Spleen (tissue), 11 donors: ENCODE data around the gene BCL2. TPM values are rescaled to one million over a fixed set of nuclear protein-coding genes. Genes with fewer than 3 reads are reported as not detected.

Experiments used
- DNase-seq: peaks from one replicate; pipeline ENCODE4 v3.0.0-alpha.2; 2020
- H3K27ac ChIP-seq, 8 donors: fragments of 200-600 bp; sonication (generic) in 7 of 8; 1 replicate in 4 of 8; 2 replicates in 4 of 8; pipeline versions ENCODE4 v1.5.0 to v1.8.0; 2016 to 2021; ENCODE audit warnings: inconsistent platforms in 4 of 8, mild to moderate bottlenecking in 4 of 8, moderate library complexity in 1 of 8
- H3K27me3 ChIP-seq, 7 donors: fragments of 200-600 bp; sonication (generic) in 6 of 7; replicated peaks in 1 of 7; 1 replicate in 4 of 7; 2 replicates in 3 of 7; pipeline versions ENCODE4 v1.5.0 to v1.8.0; 2016 to 2021; ENCODE audit warnings: inconsistent platforms in 3 of 7, mild to moderate bottlenecking in 1 of 7
- H3K36me3 ChIP-seq, 6 donors: fragments of 200-600 bp; sonication (generic) in 5 of 6; 1 replicate in 4 of 6; 2 replicates in 2 of 6; pipeline versions ENCODE4 v1.5.0 to v1.8.0; 2016 to 2021; ENCODE audit warnings: inconsistent platforms in 2 of 6
- H3K4me1 ChIP-seq, 6 donors: fragments of 200-600 bp; sonication (generic) in 5 of 6; 1 replicate in 3 of 6; 2 replicates in 3 of 6; pipeline versions ENCODE4 v1.5.0 to v1.8.0; 2016 to 2021; ENCODE audit warnings: inconsistent platforms in 3 of 6
- H3K4me3 ChIP-seq, 8 donors: fragments of 200-600 bp; sonication (generic) in 7 of 8; 1 replicate in 4 of 8; 2 replicates in 4 of 8; pipeline versions ENCODE4 v1.5.0 to v1.8.0; 2016 to 2021; ENCODE audit warnings: inconsistent platforms in 4 of 8, mild to moderate bottlenecking in 4 of 8, moderate library complexity in 2 of 8
- H3K9me3 ChIP-seq, 8 donors: fragments of 200-600 bp; sonication (generic) in 7 of 8; 1 replicate in 4 of 8; 2 replicates in 4 of 8; pipeline versions ENCODE4 v1.5.0 to v1.8.0; 2016 to 2021; ENCODE audit warnings: inconsistent platforms in 4 of 8
- POLR2A ChIP-seq, 3 donors: fragments of 450-650 bp; IDR thresholded peaks; one replicate each; pipeline ENCODE4 v1.5.1; 2017; ENCODE audit warnings: antibody characterized with exemption in 3 of 3, mild to moderate bottlenecking in 1 of 3
- POLR2AphosphoS5 ChIP-seq, 3 donors: sonication (generic); formaldehyde crosslinking; IDR thresholded peaks; one replicate each; pipeline ENCODE4 v1.5.1; 2017; ENCODE audit warnings: antibody characterized with exemption in 3 of 3
- WGBS, 5 donors: extraction: QIAGEN DNeasy Blood & Tissue Kit in 3 of 5; methylation state at CpG; one replicate each; pipeline versions ENCODE4 v1.1.5 to v1.1.7; 2013 to 2018; 5-methylcytosine and 5-hydroxymethylcytosine counted together
- intact Hi-C: fragments of 100-400 bp; cut with DNase I; formaldehyde crosslinking; loops from one replicate; pipeline ENCODE4 v1.15.0; 2023; ENCODE audit warnings: low total_unique reads
- polyA plus RNA-seq, 3 donors: library from polyadenylated mRNA; stranded (reverse); fragments of 200-250 nt; gene quantifications; one replicate each; pipeline ENCODE4 v1.2.1, GENCODE V29; 2013
- total RNA-seq, 7 donors: library from RNA; depleted of rRNA in 3 of 7; stranded (reverse); fragments of >200 nt in 3 of 7; fragmentation: NEBNext Ultra II Directional in 4 of 7; extraction: Animal tissue kit (Norgen Biotek cat#: 25700) in 4 of 7; gene quantifications; one replicate each; pipeline versions ENCODE4 v1.1.0 to v1.2.1, GENCODE V29; 2016 to 2021
- TF ChIP-seq, protein P1 (sequence below), 11 experiments: fragments of 200-600 bp in 7 of 11; fragments of 450-650 bp in 4 of 11; sonication (generic) in 4 of 11; IDR thresholded peaks in 8 of 11; conservative IDR thresholded peaks in 3 of 11; 1 replicate in 7 of 11; 2 replicates in 4 of 11; pipeline versions ENCODE4 v1.4.0 to v1.8.0; 2016 to 2021; ENCODE audit warnings: antibody characterized with exemption in 11 of 11, inconsistent platforms in 4 of 11, mild to moderate bottlenecking in 1 of 11
- donor health status: healthy with polysubstance abuse.
- donor health status: DM: no; HTN: no; CAD: no; lungs with moderate emphysema.
- donor health status: DM: no; HTN: no; CAD: no.
- donor health status: Bipolar disorder and iron deficiency.
- donor health status: healthy.
- donor health status: DM: no; HTN: no; CAD: no.
- donor health status: DM: yes; HTN: yes; CAD: no.

Gene BCL2
- total and polyA plus RNA-seq, 10 donors = 9.6 to 112 (median 69.1) TPM

DNA sequence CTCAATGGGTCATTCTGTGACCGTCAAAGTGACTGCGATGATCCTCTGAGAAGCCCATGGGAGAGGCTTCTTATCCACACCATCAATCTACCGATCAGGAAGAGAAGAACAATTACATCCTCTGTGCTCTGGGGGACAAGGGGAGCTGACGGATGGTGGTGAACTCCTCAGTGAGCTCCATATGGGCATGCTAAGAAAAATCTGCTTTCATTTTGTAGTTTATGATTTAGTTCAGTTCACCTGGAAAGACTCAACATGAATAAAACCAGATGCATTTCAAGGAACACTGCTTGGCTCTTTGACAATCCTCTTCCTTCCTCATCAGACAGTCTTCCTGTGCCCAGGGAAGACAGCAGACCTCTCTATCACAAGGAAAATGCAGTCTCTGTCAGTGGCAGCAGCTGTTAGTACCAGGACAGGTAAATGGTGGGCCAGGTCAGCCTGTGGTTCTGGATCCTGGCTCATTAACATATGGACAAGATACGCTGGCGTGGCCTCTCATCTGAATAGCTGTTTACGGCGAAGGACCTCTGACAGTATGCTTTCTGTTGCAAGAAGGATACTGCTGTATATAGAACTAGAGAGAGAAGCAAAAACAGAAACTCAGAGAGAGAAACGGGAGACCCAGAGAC is 176.9 kb downstream of the BCL2 start:
- intact Hi-C loops = no loop called here
- no peaks in the 10 kb centered on the region for H3K9me3 ChIP-seq
- H3K27ac ChIP-seq = peak overlapping the region; percentile 55 to 85 (median 70)
- TF ChIP-seq, protein P1, sequence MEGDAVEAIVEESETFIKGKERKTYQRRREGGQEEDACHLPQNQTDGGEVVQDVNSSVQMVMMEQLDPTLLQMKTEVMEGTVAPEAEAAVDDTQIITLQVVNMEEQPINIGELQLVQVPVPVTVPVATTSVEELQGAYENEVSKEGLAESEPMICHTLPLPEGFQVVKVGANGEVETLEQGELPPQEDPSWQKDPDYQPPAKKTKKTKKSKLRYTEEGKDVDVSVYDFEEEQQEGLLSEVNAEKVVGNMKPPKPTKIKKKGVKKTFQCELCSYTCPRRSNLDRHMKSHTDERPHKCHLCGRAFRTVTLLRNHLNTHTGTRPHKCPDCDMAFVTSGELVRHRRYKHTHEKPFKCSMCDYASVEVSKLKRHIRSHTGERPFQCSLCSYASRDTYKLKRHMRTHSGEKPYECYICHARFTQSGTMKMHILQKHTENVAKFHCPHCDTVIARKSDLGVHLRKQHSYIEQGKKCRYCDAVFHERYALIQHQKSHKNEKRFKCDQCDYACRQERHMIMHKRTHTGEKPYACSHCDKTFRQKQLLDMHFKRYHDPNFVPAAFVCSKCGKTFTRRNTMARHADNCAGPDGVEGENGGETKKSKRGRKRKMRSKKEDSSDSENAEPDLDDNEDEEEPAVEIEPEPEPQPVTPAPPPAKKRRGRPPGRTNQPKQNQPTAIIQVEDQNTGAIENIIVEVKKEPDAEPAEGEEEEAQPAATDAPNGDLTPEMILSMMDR (IDR thresholded peaks at IDR 0.05 in 8 of 11, conservative IDR thresholded peaks at IDR 0.05 in 3 of 11) = no peak
- TF ChIP-seq POLR2AphosphoS5 (IDR thresholded peaks at IDR 0.05) (no peak), POLR2A (IDR thresholded peaks at IDR 0.05) (no peak)
- 34 to 59% (median 46%) methylated on average over 9 of the region's 9 CpGs for WGBS, 5 donors
- peak overlapping the region in 1 of 8 donors; percentile 44 for H3K4me3 ChIP-seq
- H3K27me3 ChIP-seq = no peaks in the 10 kb centered on the region
- peaks cover 52 to 93% (median 67%) of the 10 kb centered on the region in 6 donors for H3K4me1 ChIP-seq
- DNase-seq = no peak
- no peaks in the 10 kb centered on the region for H3K36me3 ChIP-seq

DNA sequence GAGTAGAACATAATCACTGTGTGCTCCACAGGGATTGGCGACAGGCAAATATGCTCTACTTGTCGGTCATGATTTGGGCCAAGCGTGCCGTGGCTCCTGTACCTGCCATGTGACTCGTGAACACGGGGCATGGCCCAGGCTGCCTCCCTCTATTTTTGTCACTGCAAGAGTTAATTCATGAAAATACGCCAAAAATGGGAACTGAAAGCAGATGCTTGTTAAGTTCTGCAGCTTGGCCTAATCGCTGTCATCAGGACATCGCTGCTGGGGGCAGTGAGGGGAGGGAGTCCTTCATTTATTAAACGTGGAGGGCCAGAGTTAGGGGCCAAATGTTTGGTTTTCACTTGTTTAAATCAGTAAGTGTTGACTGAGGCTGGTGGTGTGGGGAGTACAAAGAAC is 177.8 kb downstream of the BCL2 start:
- Histone ChIP-seq H3K36me3 (no peaks in the 10 kb centered on the region), H3K27me3 (no peaks in the 10 kb centered on the region), H3K27ac (peak overlapping the region; percentile 55 to 85 (median 70)), H3K4me3 (peak overlapping the region in 1 of 8 donors; percentile 44), H3K4me1 (peaks cover 58 to 100% (median 76%) of the 10 kb centered on the region in 6 donors), H3K9me3 (no peaks in the 10 kb centered on the region)
- DNase-seq = peak; percentile 82
- TF ChIP-seq POLR2A (IDR thresholded peaks at IDR 0.05) (no peak), POLR2AphosphoS5 (IDR thresholded peaks at IDR 0.05) (peak in 2 of 3 donors; percentile 51 to 55)
- intact Hi-C loops = no loop called here
- WGBS, 5 donors = 35 to 50% (median 43%) methylated on average over 10 of the region's 10 CpGs

DNA sequence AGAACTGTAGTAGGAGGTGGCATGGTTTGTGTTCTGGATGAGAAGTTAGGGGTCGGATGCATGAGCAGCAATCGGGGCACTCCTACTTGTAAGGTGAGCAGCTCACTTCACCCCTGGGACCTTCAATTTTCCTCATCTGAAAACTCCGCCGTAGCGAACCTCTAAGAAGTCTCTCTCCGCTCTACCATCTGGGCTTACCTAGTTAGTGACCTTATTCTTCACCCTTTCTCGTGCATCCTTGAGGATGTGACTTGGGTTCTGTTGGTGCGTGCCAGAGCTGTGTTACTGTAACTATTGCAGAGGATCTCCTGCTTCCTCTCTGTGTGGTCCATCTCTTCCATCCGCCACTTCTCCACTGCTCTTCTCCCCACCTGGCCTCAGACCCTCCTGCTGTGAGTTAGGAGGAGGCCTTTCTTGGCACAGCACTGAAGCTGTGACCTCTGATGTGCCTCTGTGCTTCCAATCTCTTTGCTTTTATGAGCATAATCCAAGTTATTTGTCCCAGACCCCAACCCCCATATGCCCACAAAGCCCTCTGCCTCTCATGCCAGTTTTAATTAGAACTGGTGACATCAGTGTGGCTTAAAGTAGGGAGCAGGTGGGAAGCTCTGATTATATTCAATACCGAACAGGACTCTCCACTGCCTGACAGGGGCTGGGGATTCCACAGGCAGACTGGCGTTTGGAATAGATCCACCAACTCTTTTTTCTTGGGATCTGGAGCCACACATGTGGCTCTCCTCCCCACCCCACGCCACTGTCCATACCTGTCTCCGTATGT is 178.4 kb downstream of the BCL2 start:
- intact Hi-C loops = no loop called here
- H3K27ac ChIP-seq = peak overlapping the region in 6 of 8 donors; percentile 61 to 85 (median 76)
- peaks cover 58 to 100% (median 77%) of the 10 kb centered on the region in 6 donors for H3K4me1 ChIP-seq
- TF ChIP-seq, protein P1 (IDR thresholded peaks at IDR 0.05 in 8 of 11, conservative IDR thresholded peaks at IDR 0.05 in 3 of 11) = no peak
- TF ChIP-seq POLR2A (IDR thresholded peaks at IDR 0.05) (no peak), POLR2AphosphoS5 (IDR thresholded peaks at IDR 0.05) (no peak)
- 86 to 90% (median 87%) methylated on average over 13 of the region's 13 CpGs for WGBS, 5 donors
- H3K27me3 ChIP-seq = no peaks in the 10 kb centered on the region
- no peak for DNase-seq
- no peaks in the 10 kb centered on the region for H3K9me3 ChIP-seq
- H3K4me3 ChIP-seq = peak overlapping the region in 1 of 8 donors; percentile 44
- H3K36me3 ChIP-seq = no peaks in the 10 kb centered on the region

DNA sequence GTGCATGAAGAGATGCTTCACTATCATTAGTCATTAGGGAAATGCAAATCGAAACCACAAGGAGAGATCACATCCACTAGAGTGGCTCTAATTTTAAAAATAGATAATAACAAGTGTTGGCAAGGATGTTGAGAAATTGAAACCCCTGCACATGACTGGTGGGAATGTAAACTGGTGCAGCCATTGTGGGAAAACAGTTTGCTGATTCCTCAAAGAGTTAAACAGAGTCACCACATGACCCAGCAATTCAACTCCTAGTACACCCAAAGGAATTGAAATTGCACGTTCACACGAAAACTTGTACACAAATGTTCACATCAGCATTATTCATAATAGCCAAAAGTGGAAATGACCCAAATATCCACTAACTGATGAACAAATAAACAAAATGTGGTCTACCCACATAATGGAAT is 179.5 kb downstream of the BCL2 start:
- intact Hi-C loops = no loop called here
- H3K4me1 ChIP-seq = peaks cover 58 to 96% (median 77%) of the 10 kb centered on the region in 6 donors

More for the DNA sequence above, 179.5 kb downstream of the BCL2 start:
- DNase-seq = no peak
- no peaks in the 10 kb centered on the region for H3K27me3 ChIP-seq
- TF ChIP-seq, protein P1 (IDR thresholded peaks at IDR 0.05 in 8 of 11, conservative IDR thresholded peaks at IDR 0.05 in 3 of 11) = no peak
- TF ChIP-seq POLR2AphosphoS5 (IDR thresholded peaks at IDR 0.05) (no peak), POLR2A (IDR thresholded peaks at IDR 0.05) (no peak)
- no peaks in the 10 kb centered on the region for H3K36me3 ChIP-seq
- WGBS, 5 donors = 73 to 92% (median 76%) methylated on average over 3 of the region's 3 CpGs
- H3K4me3 ChIP-seq = no peak overlapping the region
- H3K9me3 ChIP-seq = no peaks in the 10 kb centered on the region
- H3K27ac ChIP-seq = peak overlapping the region in 6 of 8 donors; percentile 80 to 89 (median 83)
